ENCODE measurements around the gene PRKN.

- TF ChIP-seq EZH2phosphoT487 (IDR thresholded peaks at IDR 0.05; ENCODE audit: low read depth) (no peak), CTCF (IDR thresholded peaks at IDR 0.05; ENCODE audit: low read depth, low read length) (no peak)
Measured at GRCh38 chr6:162622572-162622971, 105.0 kb downstream of the PRKN start.

All from OCI-LY3 (cell line).